Frontal cortex (tissue), 4 donors: Measurements from ENCODE around the gene CBX6. TPM values are rescaled to one million over a fixed set of nuclear protein-coding genes. Genes with fewer than 3 reads are reported as not detected.

Source experiments
- DNase-seq, 2 donors: peaks; one replicate each; pipeline ENCODE4 v3.0.0; 2012; ENCODE audit warnings: low spot score in 2 of 2
- FAIRE-seq: peaks from 2 replicates; lab custom pipeline; 2012; peaks lifted over from hg19 to GRCh38; lab: Jason Lieb, UNC
- total RNA-seq: library from RNA; depleted of rRNA; stranded (reverse); fragments of >200 nt; gene quantifications from one replicate; pipeline ENCODE4 v1.2.3, GENCODE V29; 2014
- donor health status: control.
- donor health status: control.
- donor health status: control.

The CBX6 gene
- total RNA-seq, 1 donor from 2014 or later: 30.2 TPM

DNA sequence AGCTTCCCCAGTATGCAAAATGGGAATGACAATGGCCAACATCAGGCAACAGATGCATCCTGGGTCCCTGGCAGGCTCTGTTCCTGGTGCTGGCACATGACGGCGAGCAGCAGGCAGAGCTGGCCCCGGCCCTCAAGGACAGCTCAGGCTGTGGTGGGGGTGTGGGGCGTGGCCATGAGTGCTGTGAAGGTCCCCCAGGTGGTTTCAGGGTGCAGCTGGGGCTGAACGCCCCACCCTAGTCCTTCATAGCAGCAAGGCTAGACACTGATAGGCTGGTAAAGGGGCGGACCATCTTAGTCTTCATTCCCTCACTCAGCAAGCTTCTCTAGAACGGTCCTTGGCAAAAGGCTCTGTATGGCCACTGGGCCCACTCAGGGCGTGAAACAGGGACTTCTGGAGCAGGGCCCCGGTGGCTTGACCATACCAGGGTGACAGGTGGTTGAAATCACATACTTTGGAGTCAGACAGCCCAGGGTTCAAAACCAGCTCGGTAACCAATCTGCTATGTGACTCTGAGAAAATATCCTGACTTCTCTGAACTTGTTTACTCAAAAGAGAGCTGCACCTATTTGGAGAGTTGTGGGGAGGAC, 43.3 kb downstream of the CBX6 start:
- DNase-seq (no peak), FAIRE-seq (no peak)

DNA sequence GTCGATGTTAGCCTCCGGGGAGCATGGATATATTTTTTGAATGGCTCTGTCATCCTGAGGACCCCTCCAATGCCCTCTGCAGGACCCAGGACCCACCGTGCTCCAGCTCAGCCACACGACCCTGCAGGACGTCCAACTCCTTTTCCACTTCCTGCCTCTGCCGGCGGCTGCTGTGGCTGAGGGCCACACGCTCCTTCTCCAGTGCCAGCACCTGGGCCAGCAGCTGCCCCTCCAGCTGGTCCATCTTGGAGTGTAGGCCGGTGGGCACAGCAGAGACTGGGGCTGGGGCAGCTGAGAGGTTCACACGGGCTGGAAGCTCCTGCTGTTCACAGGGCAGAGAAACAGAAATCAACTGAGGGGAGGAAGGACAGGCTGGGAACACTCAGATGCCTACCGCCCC, 43.8 kb downstream of the CBX6 start:
- FAIRE-seq: no peak
- no peak for DNase-seq

GRCh38 chr22:38827510-38827909, 44.5 kb downstream of the CBX6 start:
- DNase-seq (no peak), FAIRE-seq (no peak)

- DNase-seq (no peak), FAIRE-seq (no peak)
Observed at GRCh38 chr22:38826801-38827200, 45.2 kb downstream of the CBX6 start.

GRCh38 chr22:38826386-38826785, 45.6 kb downstream of the CBX6 start:
- no peak for FAIRE-seq
- DNase-seq: no peak

- DNase-seq: peak; percentile 60 to 68
Observed at GRCh38 chr22:38824585-38824984, 47.4 kb downstream of the CBX6 start.

DNA sequence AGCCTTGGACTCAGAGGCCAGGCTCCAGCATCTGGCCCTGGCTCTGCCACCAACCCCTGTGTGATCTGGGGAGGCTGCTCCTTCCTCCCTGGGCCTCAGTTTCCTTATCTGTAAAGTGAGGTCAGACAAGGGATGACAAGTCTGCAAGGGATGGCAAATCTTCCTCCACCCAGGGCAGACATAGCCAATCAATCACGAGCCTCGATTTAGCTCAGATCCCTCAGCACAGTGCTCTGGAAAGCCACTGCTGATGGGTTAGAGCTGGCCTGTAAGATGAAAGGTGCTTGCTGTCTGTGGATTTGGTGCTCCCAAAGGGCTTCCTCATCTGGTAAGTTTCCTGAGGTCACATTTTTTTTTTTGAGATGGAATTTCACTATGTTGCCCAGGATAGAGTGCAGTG, 48.4 kb downstream of the CBX6 start:
- FAIRE-seq (no peak), DNase-seq (no peak)

More at GRCh38 chr22:38824585-38824984, 47.4 kb downstream of the CBX6 start:
- FAIRE-seq: no peak

DNA sequence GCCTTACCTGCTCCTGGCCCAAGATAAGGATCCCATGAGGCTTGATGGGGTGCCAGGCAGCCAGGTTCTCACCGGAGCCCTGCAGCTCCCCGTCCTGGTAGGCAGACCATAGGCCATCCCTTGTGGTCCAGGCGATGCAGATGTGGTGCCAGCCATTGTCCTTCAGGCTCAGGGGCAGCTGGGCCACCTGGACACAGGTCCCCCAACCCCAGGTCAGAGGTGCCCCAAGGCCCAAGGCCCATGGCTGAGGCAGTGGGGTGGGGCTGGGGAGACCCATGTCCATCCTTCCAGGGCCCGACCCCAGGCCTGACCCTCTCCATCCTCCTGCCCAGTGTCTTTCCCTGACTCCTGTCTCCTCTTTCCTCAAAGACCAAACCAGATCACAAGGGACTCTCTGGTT, 48.9 kb downstream of the CBX6 start:
- FAIRE-seq (no peak), DNase-seq (no peak)

DNA sequence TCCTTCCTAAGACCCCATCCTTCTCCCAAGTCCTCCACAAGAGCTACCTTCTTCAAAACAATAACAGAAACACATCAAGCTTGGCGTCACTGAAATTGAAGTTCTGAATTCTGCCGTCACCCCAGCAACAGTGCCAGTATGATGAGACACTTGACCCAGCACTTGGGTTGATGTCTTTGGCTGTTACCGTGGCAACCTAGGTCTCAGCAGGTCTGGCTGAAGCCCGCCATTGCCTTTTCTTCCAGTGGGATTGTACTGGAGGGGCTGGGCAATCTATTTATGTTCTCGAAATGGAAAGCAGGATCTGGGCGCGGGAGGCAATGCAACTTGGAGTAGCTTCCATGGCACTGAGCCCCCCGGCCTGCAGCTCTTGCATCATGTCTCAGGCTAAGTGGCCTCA, 52.0 kb downstream of the CBX6 start:
- peak in 1 of 2 donors; percentile 24 for DNase-seq

GRCh38 chr22:38819387-38819940, 52.6 kb downstream of the CBX6 start:
- FAIRE-seq (no peak), DNase-seq (peak in 1 of 2 donors; percentile 16)

More for the DNA sequence above, 52.0 kb downstream of the CBX6 start:
- no peak for FAIRE-seq

DNA sequence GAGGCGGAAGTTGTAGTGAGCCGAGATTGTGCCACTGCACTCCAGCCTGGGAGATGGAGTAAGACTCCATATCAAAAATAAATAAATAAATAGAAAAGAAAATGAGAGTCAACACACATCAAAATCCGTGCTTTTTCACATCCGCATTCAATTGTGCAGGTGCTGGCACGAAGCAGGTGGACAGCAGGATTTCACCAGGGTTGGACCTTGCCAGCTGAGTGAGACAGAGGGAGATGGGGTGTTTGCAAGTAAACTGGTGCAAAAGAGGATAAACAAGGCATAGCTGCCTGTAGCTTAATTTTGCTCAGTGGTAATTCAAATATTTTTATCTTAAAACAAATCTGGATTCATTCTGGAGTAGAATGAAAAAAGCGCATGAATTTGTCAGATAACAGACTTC, 54.8 kb downstream of the CBX6 start:
- FAIRE-seq: no peak
- no peak for DNase-seq

DNA sequence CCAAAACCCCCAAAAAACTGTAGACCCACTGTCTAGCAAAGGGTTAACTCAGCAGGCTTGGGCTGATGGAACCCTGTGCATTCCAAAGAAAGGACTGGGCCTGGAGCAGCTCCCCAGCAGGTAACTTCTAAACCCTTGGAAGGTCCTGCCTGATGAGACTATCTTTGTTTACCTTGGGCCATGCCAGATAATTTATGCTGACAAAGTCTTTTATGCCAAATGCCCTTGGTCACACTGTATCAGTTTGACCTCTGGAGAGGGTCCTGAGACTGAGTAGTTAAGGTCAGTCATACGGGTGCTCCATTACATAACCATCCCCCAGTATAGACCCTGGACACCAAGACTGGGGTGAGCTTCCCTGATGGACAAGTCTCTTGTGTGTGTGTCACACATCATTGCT, 56.2 kb downstream of the CBX6 start:
- FAIRE-seq: no peak

More for the DNA sequence above, 56.2 kb downstream of the CBX6 start:
- DNase-seq: no peak

Other genes with a start within 250 kb of the CBX6 start
- 4.9 TPM for gene FAM227A, start 215.8 kb downstream of the CBX6 start, total RNA-seq
- gene CBY1, start 215.6 kb downstream of the CBX6 start, total RNA-seq: 18.3 TPM
- gene TOMM22, start 190.3 kb downstream of the CBX6 start, total RNA-seq: 66.4 TPM
- gene JOSD1, start 171.3 kb downstream of the CBX6 start, total RNA-seq: 54.6 TPM
- 34.6 TPM for gene GTPBP1, start 166.3 kb downstream of the CBX6 start, total RNA-seq
- gene SUN2, start 116.2 kb downstream of the CBX6 start, total RNA-seq: 78.7 TPM
- gene DNAL4, start 78.1 kb downstream of the CBX6 start, total RNA-seq: 16.7 TPM
- 10.6 TPM for gene NPTXR, start 28.2 kb downstream of the CBX6 start, total RNA-seq
- not detected for gene APOBEC3A, start 85.4 kb upstream of the CBX6 start, total RNA-seq
- not detected for gene APOBEC3B, start 110.1 kb upstream of the CBX6 start, total RNA-seq
- gene APOBEC3C, start 142.0 kb upstream of the CBX6 start, total RNA-seq: not detected
- gene APOBEC3D, start 148.9 kb upstream of the CBX6 start, total RNA-seq: under 0.01 TPM
- 0.82 TPM for gene APOBEC3F, start 168.6 kb upstream of the CBX6 start, total RNA-seq
- gene APOBEC3G, start 205.1 kb upstream of the CBX6 start, total RNA-seq: 0.41 TPM
- gene APOBEC3H, start 225.0 kb upstream of the CBX6 start, total RNA-seq: not detected